ENCODE measurements around the gene SZT2.
A peak's percentile ranks its signal among the peaks of the same experiment; 100 is the strongest.

Gene SZT2

DNA sequence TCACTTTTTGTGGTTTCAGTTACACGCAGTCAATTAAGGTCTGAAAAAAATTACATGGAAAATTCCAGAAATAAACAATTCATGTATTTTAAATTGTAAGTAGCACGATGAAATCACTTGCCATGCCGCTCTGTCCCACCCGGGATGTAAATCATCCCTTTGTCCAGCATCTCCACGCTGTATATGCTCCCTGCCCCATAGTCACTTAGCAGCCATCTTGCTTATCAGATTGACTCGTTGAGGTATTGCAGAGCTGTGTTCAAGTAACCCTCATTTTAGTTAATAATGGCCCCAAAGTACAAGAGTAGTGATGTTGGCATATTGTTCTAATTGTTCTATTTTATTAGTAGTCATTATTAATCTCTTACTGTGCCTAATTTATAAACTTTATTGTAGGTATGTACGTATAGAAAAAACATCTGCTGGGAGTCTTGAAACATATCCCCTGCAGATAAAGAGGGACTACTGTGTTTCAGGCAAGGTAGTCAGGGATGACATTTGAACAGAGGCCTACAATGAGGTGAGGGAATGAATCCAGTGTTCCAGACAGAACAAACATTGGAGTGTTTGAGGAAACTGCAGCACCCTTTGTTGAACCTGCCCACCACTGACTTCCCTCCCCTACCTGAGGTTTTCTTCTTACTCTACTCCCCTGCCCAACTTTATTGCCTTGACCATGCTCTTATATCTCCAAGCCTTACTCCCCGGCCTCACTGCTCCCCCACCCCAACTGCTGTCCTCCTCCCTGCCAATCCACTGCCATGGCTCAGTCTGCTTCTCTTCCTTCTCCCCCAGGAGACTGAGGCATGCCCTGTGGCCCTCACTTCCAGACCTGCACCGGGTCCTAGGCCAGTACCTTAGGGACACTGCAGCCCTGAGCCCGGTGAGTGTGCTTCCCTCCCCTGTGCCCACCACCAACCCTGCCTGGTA is 38.0 kb upstream of the SZT2 start:
- Histone ChIP-seq H3K4me1 (ENCODE audit: control insufficient read depth, insufficient read depth, low read length) (peaks cover 21% of the 10 kb centered on the region), H3K27ac (ENCODE audit: insufficient read depth, low read depth, low read length, poor library complexity, severe bottlenecking) (no peak overlapping the region), H3K36me3 (ENCODE audit: control insufficient read depth, insufficient read depth, low read length) (no peaks in the 10 kb centered on the region), H3K27me3 (ENCODE audit: control insufficient read depth, insufficient read depth, low read length, poor library complexity, severe bottlenecking) (no peaks in the 10 kb centered on the region), H3K4me3 (ENCODE audit: insufficient read depth, low read depth, low read length) (no peak overlapping the region), H3K9me3 (ENCODE audit: control insufficient read depth, low read length) (no peaks in the 10 kb centered on the region)
- WGBS, 2 experiments = 94 to 95% methylated on average over 9 to 10 of the region's 10 CpGs

GRCh38 chr1:43352351-43352705 is 37.4 kb upstream of the SZT2 start:
- H3K27ac ChIP-seq (ENCODE audit: insufficient read depth, low read depth, low read length, poor library complexity, severe bottlenecking) = no peak overlapping the region
- peaks cover 18% of the 10 kb centered on the region for H3K4me1 ChIP-seq (ENCODE audit: control insufficient read depth, insufficient read depth, low read length)
- H3K27me3 ChIP-seq (ENCODE audit: control insufficient read depth, insufficient read depth, low read length, poor library complexity, severe bottlenecking) = no peaks in the 10 kb centered on the region
- H3K4me3 ChIP-seq (ENCODE audit: insufficient read depth, low read depth, low read length) = no peak overlapping the region
- no peaks in the 10 kb centered on the region for H3K9me3 ChIP-seq (ENCODE audit: control insufficient read depth, low read length)
- no peaks in the 10 kb centered on the region for H3K36me3 ChIP-seq (ENCODE audit: control insufficient read depth, insufficient read depth, low read length)
- 85 to 93% methylated on average over 2 of the region's 2 CpGs for WGBS, 2 experiments

DNA sequence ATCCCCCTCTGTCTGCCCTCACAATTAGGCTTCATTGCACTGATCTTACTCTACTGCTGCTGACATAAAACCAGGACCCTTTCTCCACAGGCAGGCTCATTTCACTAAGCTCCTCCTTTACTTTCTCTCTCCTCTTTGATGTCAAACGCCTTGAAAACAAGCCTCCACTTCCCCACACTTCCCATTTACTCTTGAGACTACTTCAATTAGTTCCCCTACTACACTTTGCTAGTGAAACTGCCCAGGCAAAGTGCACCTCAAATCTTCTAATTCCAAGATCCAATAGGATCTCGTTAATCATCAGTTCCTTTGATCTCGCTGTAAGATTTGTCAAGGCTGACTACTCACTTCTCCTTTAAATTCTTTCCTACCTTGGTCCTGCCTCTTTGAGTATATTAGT is 36.8 kb upstream of the SZT2 start:
- H3K9me3 ChIP-seq (ENCODE audit: control insufficient read depth, low read length) = no peaks in the 10 kb centered on the region
- 64 to 76% methylated on average over 3 of the region's 3 CpGs for WGBS, 2 experiments
- H3K4me3 ChIP-seq (ENCODE audit: insufficient read depth, low read depth, low read length) = no peak overlapping the region
- H3K36me3 ChIP-seq (ENCODE audit: control insufficient read depth, insufficient read depth, low read length) = no peaks in the 10 kb centered on the region
- H3K27ac ChIP-seq (ENCODE audit: insufficient read depth, low read depth, low read length, poor library complexity, severe bottlenecking) = no peak overlapping the region
- peaks cover 18% of the 10 kb centered on the region for H3K4me1 ChIP-seq (ENCODE audit: control insufficient read depth, insufficient read depth, low read length)
- no peaks in the 10 kb centered on the region for H3K27me3 ChIP-seq (ENCODE audit: control insufficient read depth, insufficient read depth, low read length, poor library complexity, severe bottlenecking)

GRCh38 chr1:43354471-43354870 is 35.2 kb upstream of the SZT2 start:
- WGBS, 2 experiments = 70 to 80% methylated on average over 2 of the region's 2 CpGs
- Histone ChIP-seq H3K36me3 (ENCODE audit: control insufficient read depth, insufficient read depth, low read length) (no peaks in the 10 kb centered on the region), H3K4me1 (ENCODE audit: control insufficient read depth, insufficient read depth, low read length) (peaks cover 18% of the 10 kb centered on the region), H3K9me3 (ENCODE audit: control insufficient read depth, low read length) (no peaks in the 10 kb centered on the region), H3K4me3 (ENCODE audit: insufficient read depth, low read depth, low read length) (no peak overlapping the region), H3K27me3 (ENCODE audit: control insufficient read depth, insufficient read depth, low read length, poor library complexity, severe bottlenecking) (no peaks in the 10 kb centered on the region), H3K27ac (ENCODE audit: insufficient read depth, low read depth, low read length, poor library complexity, severe bottlenecking) (no peak overlapping the region)

DNA sequence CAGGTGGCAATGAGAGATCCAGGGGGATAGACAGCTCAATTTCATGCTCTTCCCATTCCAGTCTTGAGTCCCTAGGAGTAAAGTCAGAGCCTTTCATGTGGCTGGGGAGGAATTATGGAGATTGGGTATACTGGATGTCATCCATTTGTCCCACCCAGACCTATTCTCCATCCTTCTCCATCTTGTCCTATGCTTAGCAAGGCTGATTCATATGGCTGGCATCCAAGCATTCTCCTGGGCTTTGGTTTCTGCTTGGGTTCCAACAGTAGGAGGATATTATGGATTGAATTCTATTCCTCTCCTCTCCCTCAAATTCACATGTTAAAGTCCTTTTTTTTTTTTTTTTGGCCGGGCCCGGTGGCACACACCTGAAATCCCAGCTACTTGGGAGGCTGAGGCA is 34.8 kb upstream of the SZT2 start:
- Histone ChIP-seq H3K9me3 (ENCODE audit: control insufficient read depth, low read length) (no peaks in the 10 kb centered on the region), H3K27ac (ENCODE audit: insufficient read depth, low read depth, low read length, poor library complexity, severe bottlenecking) (no peak overlapping the region), H3K36me3 (ENCODE audit: control insufficient read depth, insufficient read depth, low read length) (peaks cover under 1% of the 10 kb centered on the region), H3K27me3 (ENCODE audit: control insufficient read depth, insufficient read depth, low read length, poor library complexity, severe bottlenecking) (no peaks in the 10 kb centered on the region), H3K4me3 (ENCODE audit: insufficient read depth, low read depth, low read length) (no peak overlapping the region), H3K4me1 (ENCODE audit: control insufficient read depth, insufficient read depth, low read length) (peaks cover 19% of the 10 kb centered on the region)
- WGBS, 2 experiments = 77% methylated on average over 2 of the region's 2 CpGs; no CpG with 5 or more reads in 1 of the 2 experiments

- peaks cover 20% of the 10 kb centered on the region for H3K4me1 ChIP-seq (ENCODE audit: control insufficient read depth, insufficient read depth, low read length)
- 91 to 92% methylated on average over 4 of the region's 4 CpGs for WGBS, 2 experiments
Measured at GRCh38 chr1:43357251-43357650, 32.4 kb upstream of the SZT2 start.

DNA sequence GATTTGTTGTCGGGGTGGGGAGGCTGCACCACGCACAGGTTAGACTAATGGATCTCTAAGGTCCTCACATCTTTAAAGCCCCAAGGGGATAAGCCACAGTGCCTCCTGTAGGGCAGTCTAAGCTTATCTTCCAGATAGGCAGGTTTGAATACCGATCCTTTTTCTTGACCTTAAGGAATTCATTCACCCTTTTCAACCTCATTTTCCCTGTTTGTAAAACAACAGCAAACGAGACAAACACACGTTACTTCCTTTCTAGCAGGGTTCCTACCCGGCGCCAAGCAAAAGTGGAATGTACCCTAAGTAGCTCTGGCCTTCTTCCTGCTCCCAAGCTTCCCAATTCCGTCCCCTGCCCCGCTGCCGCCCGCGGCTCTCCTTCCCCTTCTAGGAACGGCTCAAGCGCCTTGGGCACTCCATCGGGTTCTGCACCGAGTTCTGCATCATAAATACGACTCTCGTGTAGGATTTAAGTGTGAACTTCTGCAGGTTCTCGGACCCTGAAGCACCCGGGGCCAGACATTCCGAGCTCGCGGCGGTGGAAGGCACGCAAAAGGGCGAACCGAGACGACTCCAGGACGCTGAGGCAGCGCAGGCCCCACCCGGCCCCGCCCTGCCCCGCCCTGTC is 31.5 kb upstream of the SZT2 start:
- Histone ChIP-seq H3K4me3 (ENCODE audit: insufficient read depth, low read depth, low read length) (peak overlapping the region; percentile 87), H3K27ac (ENCODE audit: insufficient read depth, low read depth, low read length, poor library complexity, severe bottlenecking) (peak overlapping the region; percentile 97), H3K36me3 (ENCODE audit: control insufficient read depth, insufficient read depth, low read length) (peaks cover 18% of the 10 kb centered on the region), H3K27me3 (ENCODE audit: control insufficient read depth, insufficient read depth, low read length, poor library complexity, severe bottlenecking) (no peaks in the 10 kb centered on the region), H3K9me3 (ENCODE audit: control insufficient read depth, low read length) (no peaks in the 10 kb centered on the region), H3K4me1 (ENCODE audit: control insufficient read depth, insufficient read depth, low read length) (peaks cover 13% of the 10 kb centered on the region)
- 1% methylated on average over 33 of the region's 33 CpGs for WGBS, 2 experiments

More at GRCh38 chr1:43357251-43357650, 32.4 kb upstream of the SZT2 start:
- H3K9me3 ChIP-seq (ENCODE audit: control insufficient read depth, low read length) = no peaks in the 10 kb centered on the region
- no peak overlapping the region for H3K27ac ChIP-seq (ENCODE audit: insufficient read depth, low read depth, low read length, poor library complexity, severe bottlenecking)
- no peaks in the 10 kb centered on the region for H3K27me3 ChIP-seq (ENCODE audit: control insufficient read depth, insufficient read depth, low read length, poor library complexity, severe bottlenecking)
- H3K36me3 ChIP-seq (ENCODE audit: control insufficient read depth, insufficient read depth, low read length) = peaks cover 17% of the 10 kb centered on the region
- no peak overlapping the region for H3K4me3 ChIP-seq (ENCODE audit: insufficient read depth, low read depth, low read length)

GRCh38 chr1:43358746-43359693 is 30.7 kb upstream of the SZT2 start, which contains the start of gene CDC20:
CDC20 (plus strand) TSS chr1:43358981; CDS start chr1:43359216, 235 bp downstream.
- Histone ChIP-seq H3K27me3 (ENCODE audit: control insufficient read depth, insufficient read depth, low read length, poor library complexity, severe bottlenecking) (no peaks in the 10 kb centered on the region), H3K4me1 (ENCODE audit: control insufficient read depth, insufficient read depth, low read length) (peaks cover 13% of the 10 kb centered on the region), H3K4me3 (ENCODE audit: insufficient read depth, low read depth, low read length) (peak within 1 kb of the TSS; percentile 87), H3K36me3 (ENCODE audit: control insufficient read depth, insufficient read depth, low read length) (peaks cover 18% of the 10 kb centered on the region), H3K27ac (ENCODE audit: insufficient read depth, low read depth, low read length, poor library complexity, severe bottlenecking) (peak within 1 kb of the TSS; percentile 97), H3K9me3 (ENCODE audit: control insufficient read depth, low read length) (no peaks in the 10 kb centered on the region)
- WGBS, 2 experiments = 1% methylated on average over 59 of the region's 59 CpGs

DNA sequence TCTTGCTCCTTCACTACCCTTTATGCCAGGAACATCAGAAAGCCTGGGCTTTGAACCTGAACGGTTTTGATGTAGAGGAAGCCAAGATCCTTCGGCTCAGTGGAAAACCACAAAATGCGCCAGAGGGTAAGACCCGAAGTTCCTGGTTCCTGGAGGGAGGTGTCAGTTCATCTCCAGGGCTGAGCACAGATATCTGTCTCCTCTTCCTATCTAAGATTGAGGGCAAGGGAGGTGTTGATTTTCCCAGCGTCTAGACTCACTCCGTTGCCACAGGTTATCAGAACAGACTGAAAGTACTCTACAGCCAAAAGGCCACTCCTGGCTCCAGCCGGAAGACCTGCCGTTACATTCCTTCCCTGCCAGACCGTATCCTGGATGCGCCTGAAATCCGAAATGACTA is 30.0 kb upstream of the SZT2 start:
- WGBS, 2 experiments = 67 to 70% methylated on average over 11 of the region's 11 CpGs
- H3K27me3 ChIP-seq (ENCODE audit: control insufficient read depth, insufficient read depth, low read length, poor library complexity, severe bottlenecking) = no peaks in the 10 kb centered on the region
- H3K36me3 ChIP-seq (ENCODE audit: control insufficient read depth, insufficient read depth, low read length) = peaks cover 18% of the 10 kb centered on the region
- peaks cover 13% of the 10 kb centered on the region for H3K4me1 ChIP-seq (ENCODE audit: control insufficient read depth, insufficient read depth, low read length)
- H3K9me3 ChIP-seq (ENCODE audit: control insufficient read depth, low read length) = no peaks in the 10 kb centered on the region
- no peak overlapping the region for H3K27ac ChIP-seq (ENCODE audit: insufficient read depth, low read depth, low read length, poor library complexity, severe bottlenecking)
- H3K4me3 ChIP-seq (ENCODE audit: insufficient read depth, low read depth, low read length) = peak overlapping the region; percentile 87
